Dendritic cell treated with granulocyte-macrophage colony-stimulating factor and Interleukin-4, amounts not matched to agents 40 ng/mL and 50 ng/mL, for 4 days (primary cell): ENCODE measurements around the gene TGFBR1.

Experiments
- H3K27ac Mint-ChIP-seq: one replicate; pipeline ENCODE4 v1.8.0; 2022; ENCODE audit warnings: mild to moderate bottlenecking, mixed read lengths
- H3K27me3 Mint-ChIP-seq: one replicate; pipeline ENCODE4 v1.8.0; 2022; ENCODE audit warnings: mild to moderate bottlenecking, mixed read lengths
- H3K36me3 Mint-ChIP-seq: one replicate; pipeline ENCODE4 v1.8.0; 2022; ENCODE audit warnings: low read depth, mixed read lengths
- H3K4me1 Mint-ChIP-seq: one replicate; pipeline ENCODE4 v1.8.0; 2022; ENCODE audit warnings: low read depth, mixed read lengths
- H3K4me3 Mint-ChIP-seq: one replicate; pipeline ENCODE4 v1.8.0; 2022; ENCODE audit warnings: mild to moderate bottlenecking, moderate library complexity, mixed read lengths
- H3K9me3 Mint-ChIP-seq: one replicate; pipeline ENCODE4 v1.8.0; 2022; ENCODE audit warnings: mixed read lengths
- intact Hi-C: fragments of 100-400 bp; cut with micrococcal nuclease; formaldehyde crosslinking; loops from one replicate; pipeline ENCODE4 v1.15.0; 2022

The TGFBR1 gene

GRCh38 chr9:99070681-99071080, 34.2 kb upstream of the TGFBR1 start:
- Mint-ChIP-seq H3K9me3 (no peaks in the 10 kb centered on the region), H3K27me3 (peaks cover 7% of the 10 kb centered on the region), H3K4me3 (no peak overlapping the region), H3K36me3 (no peaks in the 10 kb centered on the region), H3K27ac (no peak overlapping the region), H3K4me1 (peaks cover 27% of the 10 kb centered on the region)
- intact Hi-C loops = no loop called here

- peaks cover 31% of the 10 kb centered on the region for H3K4me1 Mint-ChIP-seq
Measured at GRCh38 chr9:99071313-99072039, 33.4 kb upstream of the TGFBR1 start.

GRCh38 chr9:99072040-99072394, 32.9 kb upstream of the TGFBR1 start:
- intact Hi-C loops = no loop called here
- Mint-ChIP-seq H3K9me3 (no peaks in the 10 kb centered on the region), H3K27me3 (peaks cover 8% of the 10 kb centered on the region), H3K36me3 (no peaks in the 10 kb centered on the region), H3K4me3 (no peak overlapping the region), H3K4me1 (peaks cover 36% of the 10 kb centered on the region), H3K27ac (no peak overlapping the region)

More at GRCh38 chr9:99071313-99072039, 33.4 kb upstream of the TGFBR1 start:
- Mint-ChIP-seq H3K36me3 (no peaks in the 10 kb centered on the region), H3K27ac (no peak overlapping the region), H3K9me3 (no peaks in the 10 kb centered on the region), H3K4me3 (no peak overlapping the region), H3K27me3 (peaks cover 8% of the 10 kb centered on the region)
- intact Hi-C loops = no loop called here

- Mint-ChIP-seq H3K4me3 (no peak overlapping the region), H3K4me1 (peaks cover 39% of the 10 kb centered on the region), H3K27ac (no peak overlapping the region), H3K9me3 (no peaks in the 10 kb centered on the region), H3K27me3 (peaks cover 8% of the 10 kb centered on the region), H3K36me3 (no peaks in the 10 kb centered on the region)
- intact Hi-C loops = no loop called here
Measured at GRCh38 chr9:99073347-99073746, 31.6 kb upstream of the TGFBR1 start.

- Mint-ChIP-seq H3K4me3 (no peak overlapping the region), H3K27me3 (peaks cover 10% of the 10 kb centered on the region), H3K9me3 (no peaks in the 10 kb centered on the region), H3K4me1 (peaks cover 36% of the 10 kb centered on the region), H3K27ac (no peak overlapping the region), H3K36me3 (no peaks in the 10 kb centered on the region)
- intact Hi-C loops = no loop called here
Measured at GRCh38 chr9:99073985-99074901, 30.7 kb upstream of the TGFBR1 start.

GRCh38 chr9:99074902-99075245, 30.0 kb upstream of the TGFBR1 start:
- Mint-ChIP-seq H3K4me1 (peaks cover 34% of the 10 kb centered on the region), H3K27ac (no peak overlapping the region), H3K4me3 (no peak overlapping the region), H3K27me3 (peaks cover 10% of the 10 kb centered on the region), H3K36me3 (no peaks in the 10 kb centered on the region), H3K9me3 (no peaks in the 10 kb centered on the region)
- intact Hi-C loops = no loop called here

- no peaks in the 10 kb centered on the region for H3K36me3 Mint-ChIP-seq
- intact Hi-C loops = no loop called here
- H3K4me1 Mint-ChIP-seq = peaks cover 34% of the 10 kb centered on the region
- no peak overlapping the region for H3K27ac Mint-ChIP-seq
- H3K9me3 Mint-ChIP-seq = no peaks in the 10 kb centered on the region
- no peak overlapping the region for H3K4me3 Mint-ChIP-seq
- H3K27me3 Mint-ChIP-seq = peaks cover 10% of the 10 kb centered on the region
Measured at GRCh38 chr9:99075246-99075912, 29.5 kb upstream of the TGFBR1 start.

GRCh38 chr9:99076030-99076429, 28.9 kb upstream of the TGFBR1 start:
- Mint-ChIP-seq H3K4me1 (peaks cover 30% of the 10 kb centered on the region), H3K27ac (peak overlapping the region; percentile 58), H3K27me3 (peaks cover 10% of the 10 kb centered on the region), H3K4me3 (no peak overlapping the region), H3K9me3 (no peaks in the 10 kb centered on the region), H3K36me3 (no peaks in the 10 kb centered on the region)
- intact Hi-C loops = no loop called here

- no peaks in the 10 kb centered on the region for H3K36me3 Mint-ChIP-seq
Measured at GRCh38 chr9:99076483-99077171, 28.3 kb upstream of the TGFBR1 start.

GRCh38 chr9:99078717-99079116, 26.2 kb upstream of the TGFBR1 start:
- H3K27ac Mint-ChIP-seq = peak overlapping the region; percentile 6
- H3K9me3 Mint-ChIP-seq = no peaks in the 10 kb centered on the region
- peaks cover 20% of the 10 kb centered on the region for H3K27me3 Mint-ChIP-seq
- intact Hi-C loops = no loop called here
- H3K36me3 Mint-ChIP-seq = no peaks in the 10 kb centered on the region
- H3K4me3 Mint-ChIP-seq = no peak overlapping the region
- H3K4me1 Mint-ChIP-seq = peaks cover 13% of the 10 kb centered on the region

More at GRCh38 chr9:99076483-99077171, 28.3 kb upstream of the TGFBR1 start:
- intact Hi-C loops = no loop called here
- Mint-ChIP-seq H3K27ac (peak overlapping the region; percentile 58), H3K27me3 (peaks cover 11% of the 10 kb centered on the region), H3K4me1 (peaks cover 24% of the 10 kb centered on the region), H3K9me3 (no peaks in the 10 kb centered on the region), H3K4me3 (no peak overlapping the region)

GRCh38 chr9:99079542-99079941, 25.4 kb upstream of the TGFBR1 start:
- Mint-ChIP-seq H3K36me3 (no peaks in the 10 kb centered on the region), H3K4me1 (peaks cover 13% of the 10 kb centered on the region), H3K4me3 (no peak overlapping the region), H3K27ac (no peak overlapping the region), H3K27me3 (peaks cover 20% of the 10 kb centered on the region), H3K9me3 (no peaks in the 10 kb centered on the region)
- intact Hi-C loops = no loop called here

- Mint-ChIP-seq H3K4me1 (peaks cover 32% of the 10 kb centered on the region), H3K36me3 (no peaks in the 10 kb centered on the region), H3K27me3 (peaks cover 15% of the 10 kb centered on the region), H3K9me3 (no peaks in the 10 kb centered on the region), H3K27ac (peak overlapping the region; percentile 24), H3K4me3 (no peak overlapping the region)
- intact Hi-C loops = no loop called here
Measured at GRCh38 chr9:99083051-99083450, 21.9 kb upstream of the TGFBR1 start.
